Neural cell (in vitro differentiated cells): ENCODE data around the gene LRIG1. TPM values are rescaled to one million over a fixed set of nuclear protein-coding genes. Genes with fewer than 3 reads are reported as not detected.

ENCODE experiments used
- H2AFZ ChIP-seq: fragments of 200-600, 300-800 bp; sonication (generic), shearing (Covaris generic); 2 replicates; pipeline ENCODE4 v1.6.0; 2014; ENCODE audit warnings: low read depth, mild to moderate bottlenecking, antibody characterized with exemption, low read length, moderate library complexity
- H3F3A ChIP-seq: fragments of 200-600 bp; shearing (Covaris generic); 2 replicates; pipeline ENCODE4 v1.6.1; 2016; ENCODE audit warnings: mild to moderate bottlenecking, moderate library complexity, mixed read lengths, antibody characterized with exemption, low read length; ENCODE audit not compliant: insufficient read depth, poor library complexity, severe bottlenecking
- H3K27ac ChIP-seq: fragments of 200-600, 300-800 bp; sonication (generic), shearing (Covaris generic); 2 replicates; pipeline ENCODE4 v1.5.1; 2014; ENCODE audit warnings: mild to moderate bottlenecking, low read length, moderate library complexity
- H3K27me3 ChIP-seq: fragments of 300-800, 200-600 bp; sonication (generic), shearing (Covaris generic); 2 replicates; pipeline ENCODE4 v1.6.0; 2014; ENCODE audit warnings: mild to moderate bottlenecking, low read depth, low read length, moderate library complexity; ENCODE audit not compliant: insufficient read depth
- H3K36me3 ChIP-seq: fragments of 300-800, 200-600 bp; sonication (generic), shearing (Covaris generic); 2 replicates; pipeline ENCODE4 v1.5.1; 2014; ENCODE audit warnings: mild to moderate bottlenecking, antibody characterized with exemption, low read length, moderate library complexity; ENCODE audit not compliant: insufficient read depth
- H3K4me2 ChIP-seq: fragments of 300-800, 200-600 bp; sonication (generic), shearing (Covaris generic); 2 replicates; pipeline ENCODE4 v1.6.0; 2014; ENCODE audit warnings: mild to moderate bottlenecking, low read length
- H3K4me3 ChIP-seq: fragments of 300-800, 200-600 bp; sonication (generic), shearing (Covaris generic); 2 replicates; pipeline ENCODE4 v1.5.1; 2014; ENCODE audit warnings: mild to moderate bottlenecking, low read length, moderate library complexity
- H3K79me2 ChIP-seq: fragments of 200-600 bp; shearing (Covaris generic); replicated peaks from 2 replicates; pipeline ENCODE4 v1.6.0; 2014; ENCODE audit warnings: mild to moderate bottlenecking, low read length, moderate library complexity; ENCODE audit not compliant: insufficient read depth
- H3K9ac ChIP-seq: fragments of 300-800, 200-600 bp; sonication (generic), shearing (Covaris generic); 2 replicates; pipeline ENCODE4 v1.6.1; 2016; ENCODE audit warnings: mild to moderate bottlenecking, low read length, mixed read lengths
- H3K9me2 ChIP-seq: fragments of 200-600 bp; shearing (Covaris generic); 2 replicates; pipeline ENCODE4 v1.6.1; 2016; ENCODE audit warnings: mild to moderate bottlenecking, low read length, mixed read lengths; ENCODE audit not compliant: insufficient read depth
- H3K9me3 ChIP-seq: fragments of 200-600, 300-800 bp; sonication (generic), shearing (Covaris generic); 2 replicates; pipeline ENCODE4 v1.6.1; 2016; ENCODE audit warnings: mild to moderate bottlenecking, mixed run types, low read length, moderate library complexity, mixed read lengths
- H4K20me1 ChIP-seq: fragments of 200-600 bp; shearing (Covaris generic); 2 replicates; pipeline ENCODE4 v1.6.1; 2016; ENCODE audit warnings: mild to moderate bottlenecking, mixed run types; ENCODE audit not compliant: insufficient read depth
- CTCF ChIP-seq: fragments of 450-650 bp; IDR thresholded peaks from 2 replicates; pipeline ENCODE4 v1.5.1; 2014; ENCODE audit warnings: antibody characterized with exemption, mild to moderate bottlenecking, moderate library complexity; ENCODE audit not compliant: poor library complexity, severe bottlenecking
- EP300 ChIP-seq: fragments of 450-650 bp; conservative IDR thresholded peaks from 2 replicates; pipeline ENCODE4 v1.6.1; 2014; ENCODE audit warnings: antibody characterized with exemption, mild to moderate bottlenecking, moderate library complexity; ENCODE audit not compliant: poor library complexity, severe bottlenecking
- EZH2 ChIP-seq: fragments of 200-600, 300-800 bp; shearing (Covaris generic), sonication (generic); IDR thresholded peaks from 2 replicates; pipeline ENCODE4 v1.6.1; 2014; ENCODE audit warnings: antibody characterized with exemption, low read length, borderline replicate concordance, mild to moderate bottlenecking; ENCODE audit not compliant: insufficient read depth, poor library complexity, severe bottlenecking
- MXI1 ChIP-seq: fragments of 450-650 bp; conservative IDR thresholded peaks from 2 replicates; pipeline ENCODE4 v1.6.1; 2014; ENCODE audit warnings: antibody characterized with exemption, mild to moderate bottlenecking; ENCODE audit not compliant: poor library complexity, severe bottlenecking
- POLR2AphosphoS5 ChIP-seq: IDR thresholded peaks from 2 replicates; pipeline ENCODE4 v1.6.1; 2012
- RAD21 ChIP-seq: fragments of 450-650 bp; conservative IDR thresholded peaks from 2 replicates; pipeline ENCODE4 v1.6.1; 2014; ENCODE audit warnings: antibody characterized with exemption, mild to moderate bottlenecking, moderate library complexity
- REST ChIP-seq: IDR thresholded peaks from 2 replicates; pipeline ENCODE4 v1.6.1; 2012; ENCODE audit warnings: borderline replicate concordance
- SMC3 ChIP-seq: fragments of 450-650 bp; conservative IDR thresholded peaks from 2 replicates; pipeline ENCODE4 v1.6.1; 2014; ENCODE audit warnings: antibody characterized with exemption, mild to moderate bottlenecking, moderate library complexity; ENCODE audit not compliant: poor library complexity
- TAF1 ChIP-seq: IDR thresholded peaks from 2 replicates; pipeline ENCODE4 v1.6.1; 2012; ENCODE audit warnings: low read depth
- polyA plus RNA-seq: library from polyadenylated mRNA; depleted of rRNA; stranded (reverse); fragments of >200 nt; gene quantifications from 2 replicates; pipeline ENCODE4 v1.2.3, GENCODE V29; 2014

The LRIG1 gene
- polyA plus RNA-seq, 1 donor from 2014 or later = 7.1 TPM

GRCh38 chr3:66493458-66494099 is 7.2 kb downstream of the LRIG1 start:
- Histone ChIP-seq H3F3A (no peaks in the 10 kb centered on the region), H3K36me3 (no peaks in the 10 kb centered on the region), H3K27ac (no peak overlapping the region), H3K9me2 (no peaks in the 10 kb centered on the region), H3K27me3 (peaks cover 15% of the 10 kb centered on the region), H3K79me2 (peaks cover 92% of the 10 kb centered on the region), H3K4me3 (no peak overlapping the region), H2AFZ (no peak overlapping the region), H3K9ac (no peak overlapping the region), H4K20me1 (no peaks in the 10 kb centered on the region), H3K4me2 (no peak overlapping the region), H3K9me3 (no peaks in the 10 kb centered on the region)
- no peak for TF ChIP-seq POLR2AphosphoS5
- TF ChIP-seq SMC3 = no peak
- TF ChIP-seq EP300 = no peak
- TF ChIP-seq TAF1 = no peak
- no peak for TF ChIP-seq CTCF
- TF ChIP-seq MXI1 = no peak
- no peak for TF ChIP-seq EZH2

- Histone ChIP-seq H3K27me3 (peaks cover 7% of the 10 kb centered on the region), H3K36me3 (no peaks in the 10 kb centered on the region), H3K27ac (no peak overlapping the region), H3K9ac (no peak overlapping the region), H3F3A (no peaks in the 10 kb centered on the region), H2AFZ (no peak overlapping the region), H4K20me1 (no peaks in the 10 kb centered on the region), H3K9me3 (no peaks in the 10 kb centered on the region), H3K79me2 (peaks cover 83% of the 10 kb centered on the region), H3K4me3 (no peak overlapping the region), H3K4me2 (no peak overlapping the region), H3K9me2 (no peaks in the 10 kb centered on the region)
- no peak for TF ChIP-seq RAD21
- TF ChIP-seq CTCF = no peak
- TF ChIP-seq POLR2AphosphoS5 = no peak
- TF ChIP-seq REST = no peak
- no peak for TF ChIP-seq EZH2
- TF ChIP-seq EP300 = no peak
- no peak for TF ChIP-seq MXI1
- no peak for TF ChIP-seq SMC3
- no peak for TF ChIP-seq TAF1
Observed at GRCh38 chr3:66492672-66493071, 8.2 kb downstream of the LRIG1 start.
